Stimulated activated CD4-positive, alpha-beta T cell treated with anti-CD3 and anti-CD28 coated beads, Interleukin-15, amount 100 ng/mL, for 48 hours (primary cell): Measurements from ENCODE around the gene CSTF1.

Experiments used
- DNase-seq, 2 donors: peaks; one replicate each; pipeline ENCODE4 v3.0.0-alpha.2; 2020; ENCODE audit warnings: low read depth in 2 of 2

The CSTF1 gene

DNA sequence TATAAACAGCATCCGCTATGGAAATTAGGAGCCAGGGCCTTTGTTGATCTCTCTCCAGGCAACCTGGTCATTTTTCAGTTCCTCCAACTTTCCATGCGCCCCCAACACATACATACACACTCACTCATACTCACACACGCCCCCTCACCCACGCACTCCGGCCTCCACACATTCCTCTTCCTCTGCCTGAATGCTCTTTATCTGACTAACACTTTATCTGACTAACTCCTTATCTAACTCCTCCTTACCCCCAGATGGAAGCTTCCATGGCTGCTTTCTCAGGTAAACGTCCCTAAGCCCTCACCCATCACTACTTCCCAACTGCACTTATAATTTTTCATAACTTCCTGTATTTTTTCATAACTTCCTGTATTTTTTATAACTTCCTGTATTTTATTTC, 37.1 kb downstream of the CSTF1 start:
- no peak for DNase-seq

DNA sequence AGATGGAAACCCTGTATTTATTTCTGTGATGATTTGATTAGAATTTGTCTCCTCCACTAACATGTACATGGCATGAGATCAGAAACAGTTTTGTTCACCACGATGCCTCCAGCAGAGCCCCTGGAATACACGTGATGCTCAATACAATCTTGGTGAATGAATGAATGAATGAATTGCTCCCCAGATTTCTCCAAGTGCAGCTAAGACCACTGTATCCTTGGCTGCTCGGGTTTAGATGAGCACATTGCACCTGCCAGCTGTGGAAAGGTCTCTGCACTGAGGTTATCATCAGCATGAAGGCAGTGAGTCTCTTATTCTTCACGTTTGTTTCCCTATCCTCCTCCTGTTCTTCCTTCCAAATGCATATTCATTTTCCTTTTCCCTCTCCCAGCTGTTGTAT, 37.5 kb downstream of the CSTF1 start:
- no peak for DNase-seq

DNA sequence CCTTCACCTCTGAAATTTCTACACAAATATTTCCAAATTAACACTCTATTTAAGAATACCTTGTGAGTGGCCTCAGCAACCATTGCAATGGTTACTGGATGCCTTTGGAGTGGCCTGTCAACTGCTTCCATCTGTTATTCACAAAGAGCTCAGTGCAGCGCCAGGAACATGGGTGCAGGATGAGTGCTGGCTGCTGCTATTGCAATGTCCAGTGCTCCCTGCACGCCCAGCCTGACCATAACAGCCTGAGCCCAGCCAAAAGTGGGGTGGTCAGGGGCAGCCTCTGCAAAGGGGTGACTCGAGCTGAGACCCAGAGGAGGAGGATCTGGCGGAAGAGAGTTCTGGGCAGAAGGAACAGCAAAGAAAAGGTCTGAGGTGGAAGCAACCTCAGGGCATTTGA, 38.0 kb downstream of the CSTF1 start:
- DNase-seq, result no peak

DNA sequence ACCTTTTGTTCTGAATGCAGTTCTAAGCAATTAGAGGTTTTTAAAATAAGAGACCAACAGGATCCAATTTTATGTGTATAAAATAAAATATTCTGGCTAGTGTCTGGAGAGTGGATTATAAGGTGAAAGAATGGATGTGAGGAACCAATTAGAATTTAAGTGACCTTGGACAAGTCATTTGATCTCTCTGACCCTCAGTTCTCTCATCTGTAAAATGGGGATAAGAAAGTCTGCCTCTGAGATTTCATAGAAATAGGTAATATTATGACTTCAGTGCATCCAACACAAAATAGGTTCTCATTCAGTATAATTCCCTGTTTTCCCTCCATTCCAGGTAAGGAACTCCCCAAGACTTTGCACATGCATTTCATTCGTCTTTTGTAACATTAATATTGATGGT, 38.5 kb downstream of the CSTF1 start:
- no peak for DNase-seq

DNA sequence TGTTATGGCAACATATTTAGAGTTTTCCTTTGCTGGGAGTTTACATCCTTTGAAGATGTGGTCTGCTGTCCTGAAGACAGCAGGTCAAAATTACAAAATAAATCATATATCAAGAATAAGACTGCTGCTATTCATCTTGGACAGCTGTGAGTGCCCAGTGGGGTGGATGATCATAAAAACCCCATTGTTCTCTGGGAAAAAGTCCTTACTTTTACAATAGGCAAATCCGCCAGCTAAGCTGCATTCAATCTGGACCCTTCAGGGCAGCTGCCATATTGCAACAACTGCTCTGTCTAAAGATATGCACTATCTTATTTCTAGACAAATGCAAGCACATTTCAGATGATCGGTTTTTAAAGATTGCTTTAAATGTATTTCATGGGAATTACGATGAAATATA, 39.0 kb downstream of the CSTF1 start:
- no peak for DNase-seq

DNA sequence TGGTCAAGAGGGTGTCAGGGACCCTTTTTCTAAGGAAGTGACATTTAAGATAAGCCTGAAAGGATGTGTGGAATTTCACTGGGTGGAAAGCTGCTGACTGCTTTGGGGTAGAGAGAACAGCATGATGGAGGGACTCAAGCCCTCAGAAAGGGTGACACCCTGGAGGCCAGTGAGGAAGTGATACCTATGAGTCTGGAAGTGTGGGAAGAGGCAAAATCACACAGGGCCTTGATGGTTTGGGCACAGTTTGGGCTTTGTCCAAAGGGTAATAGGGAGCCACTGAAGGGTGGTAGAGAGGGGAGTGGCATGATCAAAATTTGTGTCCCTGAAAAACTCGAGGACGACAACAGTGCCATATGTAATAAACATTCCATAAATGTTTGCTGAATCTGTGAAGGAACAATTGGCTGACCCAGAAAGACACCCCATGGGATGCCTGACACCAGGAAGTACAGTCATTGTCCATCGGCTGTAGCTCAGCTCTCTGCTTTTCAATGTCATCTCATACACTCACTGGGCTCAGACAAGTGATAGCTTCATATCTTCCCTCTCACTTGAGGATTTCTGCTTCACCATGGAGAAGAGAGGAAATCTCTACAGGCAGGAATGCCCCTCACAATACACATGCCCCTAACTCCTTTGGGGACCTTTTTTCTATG, 40.9 kb downstream of the CSTF1 start:
- DNase-seq, result no peak

DNA sequence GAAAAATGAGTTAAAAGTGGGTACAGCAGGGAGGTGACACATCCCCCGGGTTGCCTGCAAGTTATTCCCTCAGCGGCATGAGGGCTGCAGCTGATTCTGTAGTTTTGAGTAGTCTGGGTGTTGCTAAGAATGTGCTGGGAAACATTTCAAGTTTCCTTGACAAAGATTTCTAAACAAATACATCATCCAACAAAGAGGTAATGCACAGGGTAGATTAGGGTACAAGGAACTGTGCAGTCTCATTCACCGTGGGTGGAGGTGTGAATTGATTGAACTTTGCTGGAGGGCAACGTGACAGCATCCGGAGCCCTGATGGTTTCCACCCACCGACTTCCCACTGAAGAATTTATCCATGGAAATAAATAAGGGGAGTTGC, 41.4 kb downstream of the CSTF1 start:
- no peak for DNase-seq

DNA sequence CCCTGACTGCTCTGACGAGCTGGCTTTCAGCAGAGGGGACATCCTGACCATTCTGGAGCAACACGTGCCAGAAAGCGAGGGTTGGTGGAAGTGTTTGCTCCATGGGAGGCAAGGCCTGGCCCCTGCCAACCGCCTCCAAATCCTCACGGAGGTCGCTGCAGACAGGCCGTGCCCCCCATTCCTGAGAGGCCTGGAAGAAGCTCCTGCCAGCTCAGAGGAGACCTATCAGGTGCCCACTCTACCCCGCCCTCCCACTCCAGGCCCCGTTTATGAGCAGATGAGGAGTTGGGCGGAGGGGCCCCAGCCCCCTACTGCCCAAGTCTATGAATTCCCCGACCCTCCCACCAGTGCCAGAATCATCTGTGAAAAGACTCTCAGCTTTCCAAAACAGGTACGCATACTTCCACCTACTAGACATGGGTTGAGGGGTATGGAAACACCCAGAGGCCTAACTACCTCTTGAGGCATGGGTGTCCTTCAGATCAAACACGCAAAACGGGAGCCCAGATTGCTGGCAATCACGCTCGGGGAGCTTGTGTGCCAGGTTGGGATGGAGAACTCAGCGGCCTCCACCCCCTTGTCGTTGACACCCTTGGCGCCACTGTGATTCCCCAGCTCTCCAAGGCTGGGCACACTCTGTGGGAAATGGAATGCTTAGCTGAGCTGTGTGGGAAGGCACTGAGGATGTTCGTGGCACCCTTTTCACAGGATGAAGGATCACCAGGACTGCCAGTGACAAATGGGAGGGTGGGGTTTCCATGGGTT, 44.9 kb downstream of the CSTF1 start:
- no peak for DNase-seq

DNA sequence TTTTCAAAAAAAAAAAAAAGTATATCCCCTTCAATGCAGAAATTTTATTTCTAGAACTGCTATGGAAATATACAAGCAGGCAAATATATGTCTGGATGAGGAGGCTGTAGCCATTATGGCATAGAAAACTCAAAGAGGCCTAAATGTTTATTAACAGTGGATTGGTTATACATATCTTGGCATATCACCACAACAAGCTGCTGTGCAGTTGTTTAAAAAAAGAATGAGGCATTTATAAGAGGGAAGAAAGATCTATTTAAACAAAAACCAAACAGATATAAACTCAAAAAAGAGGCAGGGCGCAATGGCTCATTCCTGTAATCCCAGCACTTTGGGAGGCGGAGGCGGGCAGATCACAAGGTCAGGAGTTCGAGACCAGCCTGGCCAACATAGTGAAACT, 45.8 kb downstream of the CSTF1 start:
- no peak for DNase-seq

DNA sequence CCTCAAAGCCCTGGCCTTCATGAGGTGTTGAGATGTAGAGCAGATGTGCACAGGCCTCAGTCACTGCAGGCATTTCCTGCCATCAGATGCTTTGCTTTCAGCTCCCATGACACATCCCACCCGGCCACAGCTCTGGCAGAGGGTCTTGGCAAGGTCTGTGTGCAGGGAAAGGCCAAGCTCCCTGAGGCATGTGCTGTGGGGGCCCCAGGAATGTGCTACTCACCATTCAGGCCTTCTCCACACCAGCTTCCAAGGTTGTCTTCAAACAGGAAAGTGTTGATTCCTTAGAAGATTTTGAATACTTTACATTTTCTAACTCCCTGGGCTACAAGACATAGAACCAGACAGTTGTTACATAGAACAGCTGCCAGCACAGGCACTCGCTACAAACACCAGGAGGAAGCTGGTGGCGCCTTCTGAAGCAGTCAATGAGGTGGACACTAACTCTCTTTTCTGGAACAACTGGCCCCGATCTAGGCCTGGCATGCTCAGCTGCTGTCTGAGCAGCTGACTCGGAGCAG, 47.4 kb downstream of the CSTF1 start:
- DNase-seq, result no peak

DNA sequence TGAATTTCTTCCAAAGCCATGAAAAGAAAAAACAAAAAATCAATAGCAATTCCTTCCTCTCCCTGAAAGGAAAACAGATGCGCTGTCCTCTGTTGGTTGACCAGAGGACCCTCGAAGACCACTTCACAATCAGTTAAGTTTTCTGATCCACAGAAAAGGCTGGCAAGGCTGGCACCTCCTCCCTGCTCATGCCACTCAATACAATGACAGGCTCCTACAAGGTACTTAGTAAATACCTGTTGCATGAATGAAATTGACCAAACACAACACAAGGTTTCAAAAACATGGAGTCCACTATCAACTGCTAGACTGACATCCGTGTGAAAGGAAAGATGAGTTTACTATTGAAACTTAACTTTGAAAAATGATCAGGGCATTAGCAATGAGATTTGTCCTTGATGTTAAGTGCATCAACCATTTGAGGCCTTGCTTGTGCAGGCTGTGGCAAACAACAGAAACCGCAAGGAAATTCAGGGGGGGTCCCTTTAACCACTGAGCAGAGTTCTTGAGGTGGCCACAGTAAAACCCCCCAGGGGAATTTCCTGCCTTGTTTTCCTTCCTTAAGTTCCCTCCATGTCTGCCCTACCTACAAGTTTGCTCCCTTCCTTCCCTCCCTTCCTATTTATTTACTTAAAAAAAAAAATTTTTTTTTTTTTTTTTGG, 48.0 kb downstream of the CSTF1 start:
- DNase-seq, result peak in 1 of 2 donors; percentile 27

DNA sequence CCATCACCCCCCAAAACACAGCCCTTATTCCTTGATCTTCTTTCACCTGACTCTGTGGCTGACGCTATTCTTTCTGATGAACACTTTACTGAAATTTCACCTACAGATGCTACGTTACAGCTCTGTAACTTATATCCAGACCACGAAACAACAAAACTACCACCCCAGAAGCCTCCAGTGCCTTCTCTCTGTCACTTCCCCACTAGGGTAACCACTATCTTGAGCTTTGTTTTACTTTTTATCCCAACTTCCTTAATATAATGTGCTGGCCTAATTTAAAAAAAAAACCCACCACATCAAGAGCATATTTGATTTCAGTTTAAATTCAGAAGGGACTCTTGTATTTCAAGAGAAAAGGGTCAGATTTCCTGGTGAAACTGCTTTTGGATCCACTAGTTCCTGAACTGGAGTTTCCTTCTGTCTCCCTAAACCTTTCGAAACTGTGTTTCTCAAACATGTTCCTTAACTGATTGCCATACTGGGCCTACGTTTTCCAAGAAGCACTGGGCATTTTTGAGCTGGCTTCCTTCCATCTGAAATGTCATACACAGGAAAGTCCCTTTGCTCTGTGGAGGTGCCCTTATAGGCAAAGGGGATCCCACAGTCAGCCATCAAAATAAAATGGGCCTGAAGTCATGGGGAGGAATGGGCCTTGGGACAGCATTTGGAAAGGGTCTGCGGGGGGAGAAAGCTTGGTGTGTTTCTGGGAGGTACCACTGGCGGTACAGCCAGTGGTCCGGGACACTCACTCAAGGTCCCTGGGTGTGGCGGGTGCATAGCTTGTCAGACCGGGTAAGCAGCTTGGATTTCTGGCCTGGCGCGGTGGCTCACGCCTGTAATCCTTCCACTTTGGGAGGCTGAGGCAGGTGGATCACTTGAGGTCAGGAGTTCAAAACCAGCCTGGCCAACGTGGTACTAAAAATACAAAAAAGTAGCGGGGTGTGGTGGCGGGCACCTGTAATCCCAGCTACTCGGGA, 50.2 kb downstream of the CSTF1 start:
- DNase-seq, result no peak

DNA sequence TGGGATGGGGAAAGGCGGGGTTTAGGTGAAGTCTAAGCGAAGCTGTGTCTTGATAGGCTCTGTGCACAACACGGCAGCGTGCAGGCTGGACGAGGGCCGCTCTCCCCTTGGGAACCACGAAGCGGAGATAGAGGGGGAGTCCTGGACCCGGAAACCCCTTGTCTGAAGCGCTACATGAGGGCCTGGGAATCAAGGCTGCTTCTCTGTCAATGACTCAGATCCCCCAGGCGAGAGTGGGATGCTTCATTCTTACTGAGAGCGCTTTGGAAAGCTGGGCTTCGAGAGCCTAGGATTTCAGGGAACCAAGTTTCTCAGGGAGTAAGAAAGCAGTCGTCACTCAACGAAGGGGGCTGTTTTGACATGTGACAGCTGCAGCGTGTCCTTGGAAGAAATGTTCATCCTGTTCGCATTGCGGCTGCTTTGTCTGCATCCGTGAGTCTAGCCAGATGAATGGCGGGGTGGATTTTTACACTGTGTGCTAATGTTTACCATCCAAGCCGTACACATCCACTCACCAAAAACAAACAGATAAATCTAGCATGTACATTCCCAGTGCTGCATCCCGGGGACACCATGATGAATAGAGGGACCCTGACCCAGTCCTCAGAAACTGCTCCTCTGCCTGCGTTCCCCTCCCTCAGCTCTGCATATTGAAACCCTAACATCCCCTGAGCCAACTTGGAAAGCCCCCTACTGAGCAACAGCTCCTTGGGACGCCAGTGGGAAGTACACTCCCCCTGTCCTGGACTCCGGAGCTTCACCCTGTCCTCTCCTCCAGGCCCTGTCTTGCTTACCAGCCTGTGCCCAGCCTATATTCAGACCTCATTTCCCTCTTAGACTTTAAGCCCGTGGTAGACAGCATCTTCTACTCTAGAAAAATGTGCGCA, 51.5 kb downstream of the CSTF1 start:
- no peak for DNase-seq

DNA sequence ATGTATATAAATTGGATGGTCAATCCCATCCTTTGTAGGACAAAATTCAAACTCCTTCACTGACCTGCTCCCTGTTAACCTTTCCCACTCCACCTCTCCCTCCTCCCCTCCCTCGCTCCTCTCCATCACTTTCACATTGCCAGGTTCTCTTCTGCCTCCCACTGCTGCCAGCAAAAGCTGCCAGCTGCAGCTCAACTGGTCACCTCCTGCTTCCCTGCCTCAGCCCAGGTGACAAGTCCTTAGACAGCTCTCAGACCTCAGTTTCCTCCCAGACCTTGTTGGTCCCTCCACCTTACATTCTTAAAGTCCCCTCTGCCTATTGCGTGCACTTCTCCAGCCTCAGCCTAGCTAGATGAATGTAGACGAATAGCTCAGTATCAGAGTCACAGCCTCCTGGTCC, 52.7 kb downstream of the CSTF1 start:
- DNase-seq, result no peak

DNA sequence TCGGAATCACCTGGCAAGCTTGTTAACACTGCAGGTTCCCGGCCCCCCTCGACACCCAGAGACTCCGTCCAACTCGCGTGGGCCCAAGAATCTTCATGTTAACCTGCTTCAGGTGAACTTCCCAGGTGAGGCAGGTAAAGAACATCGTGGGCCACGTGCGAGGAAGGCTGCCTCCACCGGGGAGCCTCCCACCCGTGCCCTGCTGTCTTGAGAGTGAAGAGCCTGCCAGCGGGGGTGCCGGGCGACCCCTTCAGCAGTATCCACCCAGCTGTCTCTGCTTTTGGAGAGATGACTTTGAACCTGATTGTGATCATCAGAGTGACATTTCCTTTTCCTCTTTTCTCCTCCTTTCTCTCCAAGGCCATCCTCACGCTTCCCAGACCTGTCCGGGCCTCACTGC, 53.1 kb downstream of the CSTF1 start:
- no peak for DNase-seq

DNA sequence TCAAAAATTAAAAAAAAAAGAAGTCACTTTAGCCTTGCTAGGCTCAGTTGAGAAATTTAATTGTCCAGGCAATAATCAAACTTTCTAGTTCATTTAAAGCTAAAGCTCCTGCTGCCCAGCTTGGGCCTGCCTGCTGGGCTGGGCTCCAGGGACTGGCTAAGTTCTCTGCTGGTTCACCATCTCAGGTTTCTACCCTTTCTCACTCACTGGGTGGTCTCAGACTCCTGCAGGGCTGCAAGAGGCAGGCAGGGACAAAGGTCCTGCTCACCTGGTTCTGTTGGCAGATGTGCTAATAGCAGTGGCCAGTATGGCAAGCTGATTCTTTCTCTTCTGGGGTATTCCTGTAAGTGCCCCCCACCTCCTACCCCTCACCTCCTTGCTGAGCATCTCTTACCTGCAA, 54.8 kb downstream of the CSTF1 start:
- no peak for DNase-seq

DNA sequence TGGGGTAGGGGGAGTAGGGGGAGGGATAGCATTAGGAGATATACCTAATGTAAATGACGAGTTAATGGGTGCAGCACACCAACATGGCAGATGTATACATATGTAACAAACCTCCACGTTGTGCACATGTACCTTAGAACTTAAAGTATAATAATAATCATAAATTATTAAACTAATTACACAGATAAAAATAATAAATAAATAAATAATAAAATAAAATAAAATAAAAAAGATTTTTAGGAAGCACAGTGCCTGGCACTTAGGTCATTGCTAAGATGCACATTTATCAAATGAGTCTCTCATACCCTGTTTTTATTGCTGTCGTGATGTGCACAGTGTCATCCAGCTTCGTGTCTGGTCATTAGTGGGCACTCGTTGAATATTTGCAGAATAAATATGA, 57.0 kb downstream of the CSTF1 start:
- no peak for DNase-seq

DNA sequence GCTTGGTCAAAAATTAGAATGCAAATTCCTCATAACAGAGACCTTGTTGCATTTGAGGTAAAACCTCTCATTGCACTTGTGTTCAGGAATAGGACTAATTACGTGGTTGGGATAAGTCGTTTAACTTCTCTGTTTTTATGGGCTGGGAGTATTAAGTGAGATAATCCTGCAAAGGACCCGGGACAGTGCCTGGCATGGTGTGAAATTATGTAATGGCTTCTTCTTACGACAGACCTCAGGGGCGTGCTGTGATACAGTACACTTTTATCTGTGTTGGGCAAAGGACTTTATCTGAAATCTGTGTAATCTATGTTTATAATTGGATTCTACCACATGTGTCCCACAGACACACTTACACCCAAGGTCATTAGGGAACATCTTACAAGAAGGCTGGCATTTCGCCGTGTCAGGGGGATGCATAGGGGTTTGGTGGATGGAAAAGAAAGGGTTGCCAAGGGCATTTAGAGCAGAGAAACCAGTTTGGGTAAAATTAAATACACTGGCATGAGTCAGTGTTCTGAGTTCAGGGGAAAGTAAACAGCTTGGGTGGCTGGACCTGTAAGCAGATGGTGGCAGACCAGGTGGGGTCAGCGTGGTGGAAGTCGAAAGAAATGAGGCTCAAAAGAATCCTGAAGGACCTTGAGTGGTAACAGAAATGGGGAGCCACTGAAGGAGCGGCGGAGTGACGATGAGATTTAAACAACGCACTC, 58.8 kb downstream of the CSTF1 start:
- DNase-seq, result no peak

DNA sequence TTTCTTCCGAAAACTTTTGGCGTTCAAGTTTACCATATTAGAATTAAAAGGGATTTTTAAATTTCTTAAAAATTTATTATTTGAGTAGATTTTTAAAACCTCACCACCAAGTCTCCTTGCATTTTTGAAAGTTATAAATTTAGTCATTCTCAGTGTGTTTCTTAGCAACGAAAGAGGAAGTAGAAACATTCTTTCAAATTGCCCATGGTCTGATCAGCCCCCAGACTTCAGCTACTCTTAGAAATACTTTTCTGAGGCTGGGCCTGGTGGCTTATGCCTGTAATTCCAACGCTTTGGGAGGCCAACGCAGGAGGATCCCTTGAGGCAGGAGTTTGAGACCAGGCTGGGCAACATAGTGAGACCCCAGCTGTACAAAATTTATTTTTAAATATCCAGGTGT, 60.9 kb downstream of the CSTF1 start:
- DNase-seq, result no peak

DNA sequence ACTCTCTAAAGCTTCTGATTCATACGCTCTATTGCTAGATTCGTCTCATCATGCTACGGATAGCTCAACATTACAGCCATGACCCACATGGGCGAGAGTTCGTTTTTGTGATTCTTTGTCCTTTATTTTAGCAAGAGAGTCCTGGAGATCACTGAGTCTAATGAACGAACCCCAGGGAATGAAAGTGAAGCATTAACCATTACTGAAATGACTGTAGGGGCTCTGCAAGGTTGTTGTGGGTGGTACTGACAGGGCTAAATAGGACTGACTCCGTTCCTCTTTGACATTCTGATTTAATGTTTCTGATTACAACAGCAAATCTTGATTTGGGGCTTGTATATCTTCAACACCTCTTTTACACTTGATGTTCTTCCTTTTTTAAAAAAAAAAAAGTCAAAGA, 62.3 kb downstream of the CSTF1 start:
- no peak for DNase-seq
